ENCODE measurements around the gene BACH2. TPM values are rescaled to one million over a fixed set of nuclear protein-coding genes. Genes with fewer than 3 reads are reported as not detected.

Gene BACH2
- polyA plus RNA-seq, 1 experiment: 0.10 TPM

DNA sequence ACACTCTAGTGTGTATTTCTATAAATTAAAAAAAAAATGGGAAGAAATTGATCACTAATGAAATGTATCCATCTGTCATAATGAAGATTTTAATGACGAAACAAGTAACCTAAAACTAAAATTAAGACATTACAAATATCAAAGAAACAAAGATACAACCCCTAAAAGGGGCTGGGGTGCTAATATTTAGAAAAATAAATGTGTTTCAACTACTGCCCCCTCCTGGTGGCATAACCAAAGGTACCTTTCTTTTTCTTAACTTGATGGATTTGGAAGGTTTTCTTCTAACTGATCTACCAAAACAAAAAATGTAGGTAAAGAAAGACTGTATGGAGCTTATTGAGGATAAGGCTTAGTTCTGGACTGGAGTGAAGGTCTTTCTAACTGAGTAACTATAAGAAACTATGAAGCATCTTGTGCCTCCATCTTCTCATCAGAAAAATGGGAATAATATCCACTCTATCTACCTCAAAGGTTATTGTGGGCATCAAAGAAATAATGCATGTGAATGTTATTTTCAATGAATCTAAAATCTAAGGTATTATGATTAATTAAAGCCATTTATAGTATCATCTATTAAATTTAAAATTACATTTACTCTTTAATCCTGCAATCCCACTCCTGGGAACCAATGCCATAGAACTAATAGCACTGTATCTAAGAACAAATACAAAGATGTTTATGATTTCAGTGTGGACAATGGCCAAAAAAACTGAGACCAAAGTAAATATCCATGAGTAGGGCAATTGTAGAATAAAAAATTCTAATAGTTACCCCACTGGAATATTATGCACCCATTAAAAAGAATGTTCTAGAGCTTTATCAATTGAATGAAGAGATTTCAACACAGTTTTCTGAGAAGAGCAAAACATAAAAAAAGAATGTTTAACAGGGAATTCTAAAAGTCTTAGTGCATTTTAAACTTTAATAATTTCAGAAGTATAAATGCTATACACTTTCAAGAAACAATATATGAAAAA, 117.2 kb downstream of the BACH2 start:
- CTCF ChIA-PET: interaction anchor here (0.6 to 2.3 kb wide), 6 partner anchors 15 to 386 kb away, joined by 3 to 9 read pairs (median 6); no protein-coding TSS in a partner anchor
- POLR2A ChIA-PET: no interaction called here

DNA sequence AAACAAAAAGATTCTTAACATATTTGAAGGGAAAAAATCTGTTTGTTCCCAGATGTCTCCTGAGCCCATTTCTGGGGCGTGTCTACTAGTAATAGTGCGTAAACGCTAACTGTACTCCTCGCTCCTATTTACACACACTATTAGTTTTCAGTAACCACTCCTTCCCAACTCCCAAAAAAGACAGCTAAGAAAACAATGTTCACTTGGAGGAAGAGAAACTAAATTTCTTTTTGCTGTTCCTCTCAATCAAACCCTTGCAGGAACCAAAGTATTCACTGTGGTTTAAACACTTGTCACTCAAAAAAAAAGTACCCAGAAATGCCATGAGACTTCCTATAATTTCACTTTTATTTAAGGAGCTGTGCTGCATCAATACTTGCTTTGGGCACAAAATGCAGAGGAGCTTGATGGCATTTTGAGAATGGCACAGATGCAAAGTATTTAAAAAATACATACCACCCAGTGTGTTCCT, 118.2 kb downstream of the BACH2 start:
- no peaks in the 10 kb centered on the region for H3K36me3 ChIP-seq (ENCODE audit: control insufficient read depth, insufficient read depth, low read length)
- peaks cover 10% of the 10 kb centered on the region; the same call in 1 of the 2 replicates for H3K27me3 ChIP-seq (ENCODE audit: control insufficient read depth, insufficient read depth, low read length)
- TF ChIP-seq, protein P1, sequence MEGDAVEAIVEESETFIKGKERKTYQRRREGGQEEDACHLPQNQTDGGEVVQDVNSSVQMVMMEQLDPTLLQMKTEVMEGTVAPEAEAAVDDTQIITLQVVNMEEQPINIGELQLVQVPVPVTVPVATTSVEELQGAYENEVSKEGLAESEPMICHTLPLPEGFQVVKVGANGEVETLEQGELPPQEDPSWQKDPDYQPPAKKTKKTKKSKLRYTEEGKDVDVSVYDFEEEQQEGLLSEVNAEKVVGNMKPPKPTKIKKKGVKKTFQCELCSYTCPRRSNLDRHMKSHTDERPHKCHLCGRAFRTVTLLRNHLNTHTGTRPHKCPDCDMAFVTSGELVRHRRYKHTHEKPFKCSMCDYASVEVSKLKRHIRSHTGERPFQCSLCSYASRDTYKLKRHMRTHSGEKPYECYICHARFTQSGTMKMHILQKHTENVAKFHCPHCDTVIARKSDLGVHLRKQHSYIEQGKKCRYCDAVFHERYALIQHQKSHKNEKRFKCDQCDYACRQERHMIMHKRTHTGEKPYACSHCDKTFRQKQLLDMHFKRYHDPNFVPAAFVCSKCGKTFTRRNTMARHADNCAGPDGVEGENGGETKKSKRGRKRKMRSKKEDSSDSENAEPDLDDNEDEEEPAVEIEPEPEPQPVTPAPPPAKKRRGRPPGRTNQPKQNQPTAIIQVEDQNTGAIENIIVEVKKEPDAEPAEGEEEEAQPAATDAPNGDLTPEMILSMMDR (IDR thresholded peaks at IDR 0.05; ENCODE audit: insufficient read depth, low read depth, low read length): no peak
- no peak overlapping the region for H3K4me3 ChIP-seq (ENCODE audit: low read depth, low read length)
- CTCF ChIA-PET: interaction anchor here (0.6 to 2.3 kb wide), 8 partner anchors 9 to 387 kb away, joined by 3 to 8 read pairs (median 5); no protein-coding TSS in a partner anchor
- no peak for DNase-seq (ENCODE audit: low read depth)
- POLR2A ChIA-PET: no interaction called here

More for the DNA sequence above, 117.2 kb downstream of the BACH2 start:
- TF ChIP-seq, protein P1 (IDR thresholded peaks at IDR 0.05; ENCODE audit: insufficient read depth, low read depth, low read length): peak; percentile 44
- Histone ChIP-seq H3K27me3 (ENCODE audit: control insufficient read depth, insufficient read depth, low read length) (peaks cover 10% of the 10 kb centered on the region; the same call in 1 of the 2 replicates), H3K36me3 (ENCODE audit: control insufficient read depth, insufficient read depth, low read length) (no peaks in the 10 kb centered on the region), H3K4me3 (ENCODE audit: low read depth, low read length) (no peak overlapping the region)
- DNase-seq (ENCODE audit: low read depth): no peak

DNA sequence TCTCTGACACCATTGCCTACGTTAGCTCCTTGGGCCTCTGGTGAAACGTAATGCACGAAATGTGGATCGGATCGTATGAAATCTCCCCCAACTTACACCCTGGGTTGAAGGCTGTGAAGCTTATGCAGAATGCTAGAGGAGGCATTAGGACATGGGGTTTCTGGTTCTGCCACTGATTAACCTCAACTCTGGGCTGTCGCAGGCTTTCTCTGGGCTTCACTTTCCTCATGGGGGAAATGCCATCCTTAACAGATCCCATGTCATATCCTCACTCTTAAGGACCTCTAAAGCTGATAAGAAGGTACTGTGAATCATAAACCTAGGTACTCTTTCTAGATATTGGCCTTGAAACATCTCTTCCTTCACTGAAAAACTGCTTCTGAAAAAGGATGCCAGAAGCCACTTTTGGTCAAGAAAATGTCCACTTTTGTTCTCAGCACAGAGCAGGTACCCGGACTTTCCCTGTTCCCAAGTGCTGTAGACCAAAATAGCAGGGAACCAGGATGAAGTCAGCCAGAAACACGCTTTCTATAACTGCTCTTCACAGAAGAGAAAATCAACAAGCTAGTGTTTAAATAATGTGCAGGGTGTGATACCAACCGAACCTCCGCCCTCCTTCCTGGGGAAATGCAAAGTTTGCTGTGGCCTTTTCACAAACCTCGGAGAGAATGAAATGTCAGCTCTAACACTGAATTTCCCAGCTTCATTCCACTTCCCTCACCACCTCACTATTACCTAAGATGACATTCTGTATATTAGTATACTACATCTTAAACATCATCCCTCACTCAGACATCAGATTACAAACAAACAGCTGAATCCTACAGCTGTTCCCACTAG, 118.9 kb downstream of the BACH2 start:
- no peak for DNase-seq (ENCODE audit: low read depth)
- CTCF ChIA-PET: interaction anchor here (0.6 to 2.3 kb wide), 8 partner anchors 8 to 332 kb away, joined by 3 to 8 read pairs (median 4); no protein-coding TSS in a partner anchor

DNA sequence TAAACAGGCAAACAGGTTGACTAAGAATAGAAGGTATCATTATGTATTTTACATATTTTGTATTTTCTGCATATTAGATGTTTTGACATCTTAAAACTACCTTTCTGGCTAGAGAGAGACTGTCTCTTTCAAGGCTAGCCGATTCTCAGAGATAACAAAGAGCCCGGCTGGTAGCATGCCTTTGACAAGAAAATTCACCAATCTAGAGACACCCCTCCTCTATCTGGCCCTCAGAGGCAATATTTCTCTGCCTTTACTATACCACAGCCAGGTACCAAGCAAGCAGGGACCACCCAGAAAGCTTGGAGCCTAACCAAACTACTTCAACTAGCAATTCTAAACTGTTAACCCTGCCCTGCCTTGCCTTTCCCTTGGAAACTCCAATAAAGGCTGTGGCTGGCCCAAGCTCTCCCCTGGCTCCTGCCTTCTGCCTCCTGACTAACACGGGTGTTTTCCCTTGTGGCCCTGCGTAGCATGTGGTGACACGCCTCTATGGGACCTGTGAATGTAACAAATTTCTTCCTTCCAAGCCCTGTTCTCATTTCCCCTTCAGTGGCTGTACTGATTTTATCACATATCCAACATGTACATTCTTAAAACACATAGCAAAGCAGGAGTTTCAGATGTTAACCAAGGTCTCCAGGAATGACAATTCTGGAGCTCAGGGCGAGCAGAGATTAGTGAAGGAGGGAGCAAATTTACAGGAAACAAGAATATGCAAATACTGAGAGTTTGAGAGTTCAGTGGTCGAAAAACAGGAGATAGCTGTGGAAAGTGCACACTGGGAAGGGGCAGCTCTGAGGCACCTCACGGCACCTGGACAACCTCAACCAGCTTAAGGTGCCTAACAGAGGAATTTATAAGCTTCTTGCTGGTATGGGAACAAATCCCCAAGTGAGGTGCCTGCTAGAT, 120.8 kb downstream of the BACH2 start:
- ChIA-PET POLR2A (no interaction called here), CTCF (interaction anchor here (1.0 kb wide), 2 partner anchors 13 to 206 kb away, joined by 4 read pairs; no protein-coding TSS in a partner anchor)
- no peak overlapping the region for H3K4me3 ChIP-seq (ENCODE audit: low read depth, low read length)
- H3K27me3 ChIP-seq (ENCODE audit: control insufficient read depth, insufficient read depth, low read length): peaks cover 10% of the 10 kb centered on the region; the same call in 1 of the 2 replicates
- DNase-seq (ENCODE audit: low read depth): no peak
- TF ChIP-seq, protein P1 (IDR thresholded peaks at IDR 0.05; ENCODE audit: insufficient read depth, low read depth, low read length): no peak
- H3K36me3 ChIP-seq (ENCODE audit: control insufficient read depth, insufficient read depth, low read length): no peaks in the 10 kb centered on the region

More for the DNA sequence above, 118.9 kb downstream of the BACH2 start:
- Histone ChIP-seq H3K4me3 (ENCODE audit: low read depth, low read length) (no peak overlapping the region), H3K27me3 (ENCODE audit: control insufficient read depth, insufficient read depth, low read length) (peaks cover 10% of the 10 kb centered on the region; the same call in 1 of the 2 replicates), H3K36me3 (ENCODE audit: control insufficient read depth, insufficient read depth, low read length) (no peaks in the 10 kb centered on the region)
- TF ChIP-seq, protein P1 (IDR thresholded peaks at IDR 0.05; ENCODE audit: insufficient read depth, low read depth, low read length): no peak
- POLR2A ChIA-PET: no interaction called here

Data from BJ (cell line).